ENCODE data around the gene COMMD9. TPM values are rescaled to one million over a fixed set of nuclear protein-coding genes. Genes with fewer than 3 reads are reported as not detected.
A peak's percentile ranks its signal among the peaks of the same experiment; 100 is the strongest.
"Not testable (repeated sequence)": the region's sequence is repeated elsewhere in the genome, so short reads cannot be mapped to it uniquely, and the experiment has no call there.

The COMMD9 gene
- total RNA-seq, result 10 to 100 TPM; 23.7 to 28.1 TPM

GRCh38 chr11:36289226-36289852 lies at the start of gene COMMD9:
COMMD9 (minus strand) TSS chr11:36289424; CDS start chr11:36289412, 12 bp downstream.
- ChIA-PET POLR2A (interaction anchor here (0.6 to 1.2 kb wide), 2 partner anchors 100 to 203 kb away, joined by 4 read pairs; no protein-coding TSS in a partner anchor), CTCF (interaction anchor here (0.8 to 9.2 kb wide), 11 partner anchors 9 to 458 kb away, joined by 3 to 205 read pairs (median 5); partner anchors contain the start of gene TRAF6)
- H3K27ac Mint-ChIP-seq, result peak within 1 kb of the TSS; percentile 74
- H3K27me3 Mint-ChIP-seq, result no peaks in the 10 kb centered on the region
- DNase-seq, result peak; percentile 98
- peaks cover 32% of the 10 kb centered on the region for H3K4me1 Mint-ChIP-seq (ENCODE audit: low read depth)
- H3K9me3 Mint-ChIP-seq, result no peaks in the 10 kb centered on the region
- no peaks in the 10 kb centered on the region for H3K36me3 Mint-ChIP-seq
- intact Hi-C loops (cut with micrococcal nuclease), result loop anchor here (1.0 to 2.0 kb wide), 3 partner anchors 65 to 457 kb away; partner anchors contain the start of gene TRAF6
- H3K4me3 Mint-ChIP-seq, result peak within 1 kb of the TSS; percentile 89

- H3K27me3 Mint-ChIP-seq, result no peaks in the 10 kb centered on the region
- POLR2A ChIA-PET, result no interaction called here
- CTCF ChIA-PET, result interaction anchor here (2.8 kb wide), 1 partner anchor 159 kb away, joined by 9 read pairs; no protein-coding TSS in a partner anchor
- H3K9me3 Mint-ChIP-seq, result no peaks in the 10 kb centered on the region
- no peak for DNase-seq
- intact Hi-C loops (cut with micrococcal nuclease), result no loop called here
- H3K4me3 Mint-ChIP-seq, result no peak overlapping the region
- no peaks in the 10 kb centered on the region for H3K36me3 Mint-ChIP-seq
- no peak overlapping the region for H3K27ac Mint-ChIP-seq
- H3K4me1 Mint-ChIP-seq (ENCODE audit: low read depth), result peaks cover 13% of the 10 kb centered on the region
Observed at GRCh38 chr11:36333897-36334296, 44.7 kb upstream of the COMMD9 start.

- DNase-seq, result no peak
- Mint-ChIP-seq H3K9me3 (no peaks in the 10 kb centered on the region), H3K36me3 (no peaks in the 10 kb centered on the region), H3K27ac (no peak overlapping the region), H3K27me3 (no peaks in the 10 kb centered on the region), H3K4me3 (no peak overlapping the region), H3K4me1 (ENCODE audit: low read depth) (peaks cover 15% of the 10 kb centered on the region)
- CTCF ChIA-PET, result interaction anchor here (0.6 to 2.8 kb wide), 2 partner anchors 147 to 160 kb away, joined by 4 to 9 read pairs; no protein-coding TSS in a partner anchor
- POLR2A ChIA-PET, result no interaction called here
- intact Hi-C loops (cut with micrococcal nuclease), result no loop called here
Observed at GRCh38 chr11:36333468-36333867, 44.2 kb upstream of the COMMD9 start.

GRCh38 chr11:36330411-36330810 lies 41.2 kb upstream of the COMMD9 start:
- Mint-ChIP-seq H3K4me1 (ENCODE audit: low read depth) (peaks cover 23% of the 10 kb centered on the region), H3K27ac (no peak overlapping the region), H3K9me3 (no peaks in the 10 kb centered on the region), H3K27me3 (no peaks in the 10 kb centered on the region), H3K4me3 (no peak overlapping the region), H3K36me3 (no peaks in the 10 kb centered on the region)
- POLR2A ChIA-PET, result no interaction called here
- CTCF ChIA-PET, result no interaction called here
- intact Hi-C loops (cut with micrococcal nuclease), result no loop called here
- DNase-seq, result no peak

- H3K4me1 Mint-ChIP-seq (ENCODE audit: low read depth), result peaks cover 20% of the 10 kb centered on the region
- H3K27ac Mint-ChIP-seq, result no peak overlapping the region
- intact Hi-C loops (cut with micrococcal nuclease), result no loop called here
- H3K9me3 Mint-ChIP-seq, result no peaks in the 10 kb centered on the region
- POLR2A ChIA-PET, result no interaction called here
- H3K4me3 Mint-ChIP-seq, result no peak overlapping the region
- CTCF ChIA-PET, result no interaction called here
- no peak for DNase-seq
- H3K36me3 Mint-ChIP-seq, result no peaks in the 10 kb centered on the region
- no peaks in the 10 kb centered on the region for H3K27me3 Mint-ChIP-seq
Observed at GRCh38 chr11:36328966-36329673, 39.9 kb upstream of the COMMD9 start.

GRCh38 chr11:36326524-36327419 lies 37.5 kb upstream of the COMMD9 start:
- CTCF ChIA-PET, result interaction anchor here (0.6 kb wide), 1 partner anchor 168 kb away, joined by 3 read pairs; no protein-coding TSS in a partner anchor
- POLR2A ChIA-PET, result no interaction called here
- no peaks in the 10 kb centered on the region for H3K36me3 Mint-ChIP-seq
- intact Hi-C loops (cut with micrococcal nuclease), result no loop called here
- no peak overlapping the region for H3K27ac Mint-ChIP-seq
- peaks cover 13% of the 10 kb centered on the region for H3K4me1 Mint-ChIP-seq (ENCODE audit: low read depth)
- H3K27me3 Mint-ChIP-seq, result no peaks in the 10 kb centered on the region
- H3K9me3 Mint-ChIP-seq, result no peaks in the 10 kb centered on the region
- no peak overlapping the region for H3K4me3 Mint-ChIP-seq
- DNase-seq, result no peak

- CTCF ChIA-PET, result interaction anchor here (1.0 kb wide), 1 partner anchor 167 kb away, joined by 3 read pairs; no protein-coding TSS in a partner anchor
- H3K27ac Mint-ChIP-seq, POLR2A ChIA-PET: not testable (repeated sequence)
Observed at GRCh38 chr11:36325403-36325802, 36.2 kb upstream of the COMMD9 start.

GRCh38 chr11:36324956-36325355 lies 35.7 kb upstream of the COMMD9 start:
- H3K27ac Mint-ChIP-seq; H3K9me3 Mint-ChIP-seq; H3K4me3 Mint-ChIP-seq; POLR2A ChIA-PET; intact Hi-C loops (cut with micrococcal nuclease); H3K36me3 Mint-ChIP-seq; H3K27me3 Mint-ChIP-seq; DNase-seq: not testable (repeated sequence)
- CTCF ChIA-PET, result interaction anchor here (1.0 kb wide), 1 partner anchor 168 kb away, joined by 3 read pairs; no protein-coding TSS in a partner anchor
- H3K4me1 Mint-ChIP-seq (ENCODE audit: low read depth), result peaks cover 21% of the 10 kb centered on the region

More at GRCh38 chr11:36325403-36325802, 36.2 kb upstream of the COMMD9 start:
- H3K4me1 Mint-ChIP-seq (ENCODE audit: low read depth), result peaks cover 21% of the 10 kb centered on the region
- H3K9me3 Mint-ChIP-seq; H3K27me3 Mint-ChIP-seq; DNase-seq; intact Hi-C loops (cut with micrococcal nuclease); H3K36me3 Mint-ChIP-seq; H3K4me3 Mint-ChIP-seq: not testable (repeated sequence)

- Mint-ChIP-seq H3K27me3 (peaks cover 10% of the 10 kb centered on the region), H3K4me3 (no peak overlapping the region), H3K27ac (no peak overlapping the region), H3K36me3 (no peaks in the 10 kb centered on the region), H3K4me1 (ENCODE audit: low read depth) (peaks cover 12% of the 10 kb centered on the region), H3K9me3 (no peaks in the 10 kb centered on the region)
- DNase-seq, result no peak
- POLR2A ChIA-PET, result no interaction called here
- intact Hi-C loops (cut with micrococcal nuclease), result no loop called here
- CTCF ChIA-PET, result no interaction called here
Observed at GRCh38 chr11:36317992-36318391, 28.8 kb upstream of the COMMD9 start.

- Mint-ChIP-seq H3K27me3 (peaks cover 10% of the 10 kb centered on the region), H3K9me3 (no peaks in the 10 kb centered on the region), H3K4me1 (ENCODE audit: low read depth) (peaks cover 11% of the 10 kb centered on the region), H3K27ac (no peak overlapping the region), H3K4me3 (no peak overlapping the region), H3K36me3 (no peaks in the 10 kb centered on the region)
- POLR2A ChIA-PET, result no interaction called here
- CTCF ChIA-PET, result interaction anchor here (0.6 to 1.0 kb wide), 2 partner anchors 24 to 177 kb away, joined by 3 read pairs; no protein-coding TSS in a partner anchor
- no peak for DNase-seq
- intact Hi-C loops (cut with micrococcal nuclease), result no loop called here
Observed at GRCh38 chr11:36316049-36316448, 26.8 kb upstream of the COMMD9 start.

GRCh38 chr11:36314434-36314767 lies 25.2 kb upstream of the COMMD9 start:
- no peak overlapping the region for H3K4me3 Mint-ChIP-seq
- H3K27me3 Mint-ChIP-seq, result peaks cover 10% of the 10 kb centered on the region

More at GRCh38 chr11:36314434-36314767, 25.2 kb upstream of the COMMD9 start:
- POLR2A ChIA-PET, result no interaction called here
- peaks cover 10% of the 10 kb centered on the region for H3K4me1 Mint-ChIP-seq (ENCODE audit: low read depth)
- no peak for DNase-seq
- H3K27ac Mint-ChIP-seq, result no peak overlapping the region
- no peaks in the 10 kb centered on the region for H3K9me3 Mint-ChIP-seq
- H3K36me3 Mint-ChIP-seq, result no peaks in the 10 kb centered on the region
- CTCF ChIA-PET, result no interaction called here
- intact Hi-C loops (cut with micrococcal nuclease), result no loop called here
